ENCODE measurements around the gene CAMTA1.

DNA sequence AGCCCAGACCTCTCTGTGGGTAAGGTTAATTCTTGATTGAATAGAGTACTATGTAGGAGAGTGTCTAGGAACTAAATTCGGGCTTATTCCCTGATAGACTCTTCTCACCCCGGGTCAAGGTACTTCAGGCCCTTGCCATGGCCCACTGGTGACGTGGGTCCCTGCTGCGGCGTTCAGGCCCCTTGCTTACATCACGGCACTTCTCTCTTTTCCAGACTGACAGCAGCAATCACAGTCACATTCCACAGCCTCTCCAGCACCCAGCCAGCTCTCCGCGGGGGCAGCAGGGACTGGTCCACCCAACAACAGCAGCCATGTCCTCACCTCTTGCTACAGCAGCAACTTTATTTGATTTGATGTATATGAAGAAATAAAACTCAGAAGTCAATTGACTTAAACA lies 584.6 kb downstream of the CAMTA1 start:
- TF ChIP-seq, protein P1, sequence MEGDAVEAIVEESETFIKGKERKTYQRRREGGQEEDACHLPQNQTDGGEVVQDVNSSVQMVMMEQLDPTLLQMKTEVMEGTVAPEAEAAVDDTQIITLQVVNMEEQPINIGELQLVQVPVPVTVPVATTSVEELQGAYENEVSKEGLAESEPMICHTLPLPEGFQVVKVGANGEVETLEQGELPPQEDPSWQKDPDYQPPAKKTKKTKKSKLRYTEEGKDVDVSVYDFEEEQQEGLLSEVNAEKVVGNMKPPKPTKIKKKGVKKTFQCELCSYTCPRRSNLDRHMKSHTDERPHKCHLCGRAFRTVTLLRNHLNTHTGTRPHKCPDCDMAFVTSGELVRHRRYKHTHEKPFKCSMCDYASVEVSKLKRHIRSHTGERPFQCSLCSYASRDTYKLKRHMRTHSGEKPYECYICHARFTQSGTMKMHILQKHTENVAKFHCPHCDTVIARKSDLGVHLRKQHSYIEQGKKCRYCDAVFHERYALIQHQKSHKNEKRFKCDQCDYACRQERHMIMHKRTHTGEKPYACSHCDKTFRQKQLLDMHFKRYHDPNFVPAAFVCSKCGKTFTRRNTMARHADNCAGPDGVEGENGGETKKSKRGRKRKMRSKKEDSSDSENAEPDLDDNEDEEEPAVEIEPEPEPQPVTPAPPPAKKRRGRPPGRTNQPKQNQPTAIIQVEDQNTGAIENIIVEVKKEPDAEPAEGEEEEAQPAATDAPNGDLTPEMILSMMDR (conservative IDR thresholded peaks at IDR 0.05; ENCODE audit: low read depth, low read length): no peak
- no peak for TF ChIP-seq EZH2 (IDR thresholded peaks at IDR 0.05; ENCODE audit: borderline replicate concordance, low read depth, low read length, poor library complexity, severe bottlenecking)

Data from A673 (cell line).